Astrocyte of the cerebellum (primary cell): ENCODE measurements around the gene PTOV1.

Experiments used
- DNase-seq: peaks from one replicate; pipeline ENCODE4 v3.0.0-alpha.2; 2011; ENCODE audit warnings: low read depth
- H3K4me3 ChIP-seq: 2 replicates; pipeline ENCODE4 v1.5.1; 2011; ENCODE audit warnings: mild to moderate bottlenecking, low read depth, low read length, moderate library complexity
- in situ Hi-C: cut with HindIII; loops from 2 replicates; pipeline ENCODE4 v1.10.0; 2017; ENCODE audit warnings: low sequenced_read_pairs
- TF ChIP-seq, protein P1 (sequence below): IDR thresholded peaks from 2 replicates; pipeline ENCODE4 v1.5.1; 2012; ENCODE audit warnings: low read length, low read depth, moderate library complexity, mild to moderate bottlenecking; ENCODE audit errors: missing control alignments

Gene PTOV1

DNA sequence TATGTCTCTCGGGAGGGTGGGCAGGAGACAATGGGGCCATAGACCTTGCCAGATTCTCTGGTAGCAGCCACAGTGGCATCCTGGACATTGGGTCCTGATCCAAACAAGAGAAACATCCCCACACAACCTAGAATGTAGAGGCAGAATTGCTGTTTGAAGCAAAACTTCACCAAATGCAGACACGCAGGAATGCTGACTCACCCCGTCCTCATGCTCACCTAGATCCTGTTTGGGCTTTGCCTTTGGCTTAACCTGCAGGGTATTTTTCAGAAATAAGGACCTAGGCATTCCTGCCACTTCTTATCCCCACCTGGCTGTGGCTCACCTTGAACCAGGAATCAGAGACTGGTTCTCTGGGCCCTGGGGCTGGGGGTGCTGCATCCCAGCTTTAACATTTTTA, 33.8 kb downstream of the PTOV1 start:
- TF ChIP-seq, protein P1, sequence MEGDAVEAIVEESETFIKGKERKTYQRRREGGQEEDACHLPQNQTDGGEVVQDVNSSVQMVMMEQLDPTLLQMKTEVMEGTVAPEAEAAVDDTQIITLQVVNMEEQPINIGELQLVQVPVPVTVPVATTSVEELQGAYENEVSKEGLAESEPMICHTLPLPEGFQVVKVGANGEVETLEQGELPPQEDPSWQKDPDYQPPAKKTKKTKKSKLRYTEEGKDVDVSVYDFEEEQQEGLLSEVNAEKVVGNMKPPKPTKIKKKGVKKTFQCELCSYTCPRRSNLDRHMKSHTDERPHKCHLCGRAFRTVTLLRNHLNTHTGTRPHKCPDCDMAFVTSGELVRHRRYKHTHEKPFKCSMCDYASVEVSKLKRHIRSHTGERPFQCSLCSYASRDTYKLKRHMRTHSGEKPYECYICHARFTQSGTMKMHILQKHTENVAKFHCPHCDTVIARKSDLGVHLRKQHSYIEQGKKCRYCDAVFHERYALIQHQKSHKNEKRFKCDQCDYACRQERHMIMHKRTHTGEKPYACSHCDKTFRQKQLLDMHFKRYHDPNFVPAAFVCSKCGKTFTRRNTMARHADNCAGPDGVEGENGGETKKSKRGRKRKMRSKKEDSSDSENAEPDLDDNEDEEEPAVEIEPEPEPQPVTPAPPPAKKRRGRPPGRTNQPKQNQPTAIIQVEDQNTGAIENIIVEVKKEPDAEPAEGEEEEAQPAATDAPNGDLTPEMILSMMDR = no peak

GRCh38 chr19:49887037-49887664, 36.2 kb downstream of the PTOV1 start:
- DNase-seq = no peak
- H3K4me3 ChIP-seq = no peak overlapping the region
- in situ Hi-C loops = no loop called here
- TF ChIP-seq, protein P1 = no peak

More for the DNA sequence above, 33.8 kb downstream of the PTOV1 start:
- in situ Hi-C loops = no loop called here
- no peak for DNase-seq
- no peak overlapping the region for H3K4me3 ChIP-seq

DNA sequence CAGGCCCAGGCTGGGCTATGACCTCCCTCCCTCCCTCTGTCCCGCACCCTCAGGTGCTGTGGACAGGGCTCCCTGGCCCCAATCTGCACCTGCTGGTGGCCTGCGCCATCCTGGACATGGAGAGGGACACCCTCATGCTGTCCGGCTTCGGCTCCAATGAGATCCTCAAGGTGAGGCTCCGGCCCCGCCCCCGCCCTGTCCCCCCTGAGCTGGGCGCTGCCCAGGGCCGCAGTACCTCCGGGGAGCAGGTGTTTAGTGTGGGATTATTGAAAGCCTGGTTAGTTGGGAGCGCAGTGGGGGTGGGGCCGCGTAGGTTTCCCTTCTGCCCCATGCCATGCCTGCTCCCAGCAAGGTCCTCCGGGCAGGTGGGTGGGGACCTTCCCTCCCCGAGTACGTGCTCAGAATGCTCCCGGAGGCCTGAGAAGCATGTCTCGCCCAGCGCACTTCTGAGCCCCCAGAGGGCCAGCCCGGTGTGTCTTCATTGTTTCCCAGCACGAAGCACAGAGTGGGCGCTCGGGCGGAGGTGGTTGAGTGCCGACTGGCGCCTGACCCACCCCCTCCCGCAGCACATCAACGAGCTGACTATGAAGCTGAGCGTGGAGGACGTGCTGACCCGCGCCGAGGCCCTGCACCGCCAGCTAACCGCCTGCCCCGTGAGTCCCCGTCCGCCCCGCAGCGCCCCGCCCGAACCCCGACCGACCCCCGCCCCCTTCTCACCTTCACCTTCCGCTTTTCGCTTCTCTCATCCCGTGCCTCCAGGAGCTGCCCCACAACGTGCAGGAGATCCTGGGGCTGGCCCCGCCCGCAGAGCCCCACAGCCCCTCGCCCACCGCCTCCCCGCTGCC, 36.9 kb downstream of the PTOV1 start:
- TF ChIP-seq, protein P1 = no peak
- DNase-seq = no peak
- no peak overlapping the region for H3K4me3 ChIP-seq
- in situ Hi-C loops = no loop called here

DNA sequence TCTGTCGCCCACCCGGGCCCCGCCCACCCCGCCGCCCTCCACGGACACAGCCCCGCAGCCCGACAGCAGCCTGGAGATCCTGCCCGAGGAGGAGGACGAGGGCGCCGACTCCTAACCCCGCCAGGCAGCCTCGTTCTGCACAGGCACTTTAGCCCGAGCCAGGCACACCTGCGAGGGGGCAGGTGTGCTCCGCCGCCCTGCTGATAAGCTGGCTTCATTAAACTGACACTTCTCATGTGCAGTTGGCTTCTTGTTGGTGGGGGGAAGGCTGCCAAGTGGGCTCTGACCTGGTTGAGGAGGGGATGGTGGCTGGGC, 37.5 kb downstream of the PTOV1 start:
- DNase-seq = no peak
- H3K4me3 ChIP-seq = no peak overlapping the region
- TF ChIP-seq, protein P1 = no peak
- in situ Hi-C loops = no loop called here

- DNase-seq = no peak
- in situ Hi-C loops = no loop called here
- TF ChIP-seq, protein P1 = no peak
- H3K4me3 ChIP-seq = no peak overlapping the region
Measured at GRCh38 chr19:49889038-49889686, 38.2 kb downstream of the PTOV1 start.

- DNase-seq = peak; percentile 24
- in situ Hi-C loops = no loop called here
- no peak overlapping the region for H3K4me3 ChIP-seq
- TF ChIP-seq, protein P1 = peak; percentile 60
Measured at GRCh38 chr19:49889687-49890348, 38.9 kb downstream of the PTOV1 start.
